Measurements from ENCODE around the gene PLEKHG2.
"Not testable (repeated sequence)": the region's sequence is repeated elsewhere in the genome, so short reads cannot be mapped to it uniquely, and the experiment has no call there.

Gene PLEKHG2, protein sequence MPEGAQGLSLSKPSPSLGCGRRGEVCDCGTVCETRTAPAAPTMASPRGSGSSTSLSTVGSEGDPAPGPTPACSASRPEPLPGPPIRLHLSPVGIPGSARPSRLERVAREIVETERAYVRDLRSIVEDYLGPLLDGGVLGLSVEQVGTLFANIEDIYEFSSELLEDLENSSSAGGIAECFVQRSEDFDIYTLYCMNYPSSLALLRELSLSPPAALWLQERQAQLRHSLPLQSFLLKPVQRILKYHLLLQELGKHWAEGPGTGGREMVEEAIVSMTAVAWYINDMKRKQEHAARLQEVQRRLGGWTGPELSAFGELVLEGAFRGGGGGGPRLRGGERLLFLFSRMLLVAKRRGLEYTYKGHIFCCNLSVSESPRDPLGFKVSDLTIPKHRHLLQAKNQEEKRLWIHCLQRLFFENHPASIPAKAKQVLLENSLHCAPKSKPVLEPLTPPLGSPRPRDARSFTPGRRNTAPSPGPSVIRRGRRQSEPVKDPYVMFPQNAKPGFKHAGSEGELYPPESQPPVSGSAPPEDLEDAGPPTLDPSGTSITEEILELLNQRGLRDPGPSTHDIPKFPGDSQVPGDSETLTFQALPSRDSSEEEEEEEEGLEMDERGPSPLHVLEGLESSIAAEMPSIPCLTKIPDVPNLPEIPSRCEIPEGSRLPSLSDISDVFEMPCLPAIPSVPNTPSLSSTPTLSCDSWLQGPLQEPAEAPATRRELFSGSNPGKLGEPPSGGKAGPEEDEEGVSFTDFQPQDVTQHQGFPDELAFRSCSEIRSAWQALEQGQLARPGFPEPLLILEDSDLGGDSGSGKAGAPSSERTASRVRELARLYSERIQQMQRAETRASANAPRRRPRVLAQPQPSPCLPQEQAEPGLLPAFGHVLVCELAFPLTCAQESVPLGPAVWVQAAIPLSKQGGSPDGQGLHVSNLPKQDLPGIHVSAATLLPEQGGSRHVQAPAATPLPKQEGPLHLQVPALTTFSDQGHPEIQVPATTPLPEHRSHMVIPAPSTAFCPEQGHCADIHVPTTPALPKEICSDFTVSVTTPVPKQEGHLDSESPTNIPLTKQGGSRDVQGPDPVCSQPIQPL (N-terminal part only)

GRCh38 chr19:39412100-39412866, at the start of gene PLEKHG2:
TSS of gene PLEKHG2 (plus strand) at chr19:39412669. CDS start at chr19:39414087, 1,418 bp downstream.
- no peaks in the 10 kb centered on the region for H3K9me3 Mint-ChIP-seq
- peak within 1 kb of the TSS; percentile 96 for H3K27ac Mint-ChIP-seq
- peaks cover 36% of the 10 kb centered on the region for H3K4me1 Mint-ChIP-seq (ENCODE audit: low read depth)
- peaks cover 22% of the 10 kb centered on the region for H3K36me3 Mint-ChIP-seq (ENCODE audit: low read depth)
- peak within 1 kb of the TSS; percentile 91 for H3K4me3 Mint-ChIP-seq
- H3K27me3 Mint-ChIP-seq (ENCODE audit: low read depth): no peaks in the 10 kb centered on the region

DNA sequence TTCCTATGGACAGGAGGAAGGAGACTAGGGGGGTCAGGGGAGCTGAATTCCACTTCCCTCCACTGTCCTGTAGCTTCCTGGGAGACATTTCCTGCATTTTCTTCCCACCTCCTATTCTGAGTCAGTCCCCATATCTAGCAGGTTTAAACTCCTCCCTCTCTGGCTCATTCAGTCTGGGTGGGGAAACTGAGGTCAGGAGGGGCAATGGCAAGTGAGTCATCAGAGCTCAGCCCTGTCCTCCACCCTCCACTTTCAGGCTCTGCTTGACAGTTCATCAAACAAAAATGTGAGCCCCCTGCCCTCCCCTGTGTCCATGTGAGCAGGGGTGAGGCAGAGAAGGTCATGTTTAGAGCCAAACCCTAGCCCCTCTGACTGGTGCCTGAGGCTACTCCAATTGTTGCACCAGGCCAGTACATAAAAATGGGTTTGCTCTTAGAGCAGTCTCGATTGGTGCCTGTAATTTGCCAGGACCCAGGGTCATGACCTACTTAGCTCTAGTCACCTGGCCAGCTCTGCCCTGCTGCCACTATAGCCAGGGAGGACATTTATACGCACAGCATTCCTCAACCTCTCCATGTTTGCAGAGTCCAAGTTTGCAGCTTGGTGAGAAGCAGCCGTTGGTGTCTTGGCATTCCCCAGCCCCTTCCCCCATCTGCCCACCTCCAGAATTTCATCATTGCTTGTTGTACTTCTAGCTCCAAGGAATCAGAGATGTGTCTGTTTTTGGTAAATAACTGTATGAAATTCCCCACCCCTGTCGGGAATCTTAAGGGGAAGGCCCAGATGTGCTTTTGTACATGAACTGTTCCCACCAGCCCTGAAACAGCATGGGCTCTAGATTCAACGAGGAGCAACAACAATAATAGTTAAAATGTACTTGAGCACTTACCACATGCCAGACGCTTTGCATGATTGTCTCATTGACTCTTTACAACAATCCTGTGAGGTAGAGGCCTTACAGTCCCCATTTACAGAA, 49.5 kb upstream of the PLEKHG2 start:
- Mint-ChIP-seq H3K36me3 (ENCODE audit: low read depth) (peaks cover 21% of the 10 kb centered on the region), H3K27ac (no peak overlapping the region), H3K4me1 (ENCODE audit: low read depth) (peaks cover 2% of the 10 kb centered on the region), H3K9me3 (no peaks in the 10 kb centered on the region), H3K27me3 (ENCODE audit: low read depth) (no peaks in the 10 kb centered on the region), H3K4me3 (no peak overlapping the region)

- no peak overlapping the region for H3K4me3 Mint-ChIP-seq
- H3K27me3 Mint-ChIP-seq (ENCODE audit: low read depth): no peaks in the 10 kb centered on the region
- no peaks in the 10 kb centered on the region for H3K9me3 Mint-ChIP-seq
- H3K36me3 Mint-ChIP-seq (ENCODE audit: low read depth): peaks cover 21% of the 10 kb centered on the region
- H3K27ac Mint-ChIP-seq: no peak overlapping the region
- peaks cover 2% of the 10 kb centered on the region for H3K4me1 Mint-ChIP-seq (ENCODE audit: low read depth)
Measured at GRCh38 chr19:39363901-39364457, 48.5 kb upstream of the PLEKHG2 start.

DNA sequence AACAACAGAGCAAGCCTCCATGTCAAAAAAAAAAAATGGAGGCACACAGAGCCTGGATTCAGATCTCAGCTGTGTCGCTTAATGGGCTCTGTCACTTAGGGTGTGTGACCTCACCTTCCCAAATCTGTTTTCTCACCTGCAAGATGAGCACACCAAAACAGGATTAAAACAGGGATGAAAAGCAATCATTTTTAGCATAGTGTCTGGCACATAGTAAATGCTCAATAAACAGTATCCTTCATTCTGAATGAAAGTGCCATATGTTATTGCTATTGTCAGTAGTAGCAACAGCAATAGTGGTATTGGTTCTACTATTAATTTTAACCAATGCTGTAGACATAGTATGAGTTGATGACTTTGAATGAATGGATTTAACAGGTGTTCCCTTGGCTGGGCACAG, 46.9 kb upstream of the PLEKHG2 start:
- Mint-ChIP-seq H3K9me3 (no peaks in the 10 kb centered on the region), H3K4me3 (no peak overlapping the region), H3K27me3 (ENCODE audit: low read depth) (no peaks in the 10 kb centered on the region), H3K36me3 (ENCODE audit: low read depth) (peaks cover 22% of the 10 kb centered on the region), H3K27ac (no peak overlapping the region), H3K4me1 (ENCODE audit: low read depth) (no peaks in the 10 kb centered on the region)

GRCh38 chr19:39369200-39369599, 43.3 kb upstream of the PLEKHG2 start:
- peaks cover 22% of the 10 kb centered on the region for H3K36me3 Mint-ChIP-seq (ENCODE audit: low read depth)

GRCh38 chr19:39370735-39371134, 41.7 kb upstream of the PLEKHG2 start:
- no peak overlapping the region for H3K4me3 Mint-ChIP-seq
- no peaks in the 10 kb centered on the region for H3K27me3 Mint-ChIP-seq (ENCODE audit: low read depth)
- no peaks in the 10 kb centered on the region for H3K9me3 Mint-ChIP-seq
- H3K4me1 Mint-ChIP-seq (ENCODE audit: low read depth): peaks cover 4% of the 10 kb centered on the region
- H3K36me3 Mint-ChIP-seq (ENCODE audit: low read depth): peaks cover 23% of the 10 kb centered on the region
- H3K27ac Mint-ChIP-seq: no peak overlapping the region

More at GRCh38 chr19:39369200-39369599, 43.3 kb upstream of the PLEKHG2 start:
- no peak overlapping the region for H3K4me3 Mint-ChIP-seq
- no peak overlapping the region for H3K27ac Mint-ChIP-seq
- no peaks in the 10 kb centered on the region for H3K27me3 Mint-ChIP-seq (ENCODE audit: low read depth)
- H3K4me1 Mint-ChIP-seq (ENCODE audit: low read depth): peaks cover 4% of the 10 kb centered on the region
- H3K9me3 Mint-ChIP-seq: no peaks in the 10 kb centered on the region

DNA sequence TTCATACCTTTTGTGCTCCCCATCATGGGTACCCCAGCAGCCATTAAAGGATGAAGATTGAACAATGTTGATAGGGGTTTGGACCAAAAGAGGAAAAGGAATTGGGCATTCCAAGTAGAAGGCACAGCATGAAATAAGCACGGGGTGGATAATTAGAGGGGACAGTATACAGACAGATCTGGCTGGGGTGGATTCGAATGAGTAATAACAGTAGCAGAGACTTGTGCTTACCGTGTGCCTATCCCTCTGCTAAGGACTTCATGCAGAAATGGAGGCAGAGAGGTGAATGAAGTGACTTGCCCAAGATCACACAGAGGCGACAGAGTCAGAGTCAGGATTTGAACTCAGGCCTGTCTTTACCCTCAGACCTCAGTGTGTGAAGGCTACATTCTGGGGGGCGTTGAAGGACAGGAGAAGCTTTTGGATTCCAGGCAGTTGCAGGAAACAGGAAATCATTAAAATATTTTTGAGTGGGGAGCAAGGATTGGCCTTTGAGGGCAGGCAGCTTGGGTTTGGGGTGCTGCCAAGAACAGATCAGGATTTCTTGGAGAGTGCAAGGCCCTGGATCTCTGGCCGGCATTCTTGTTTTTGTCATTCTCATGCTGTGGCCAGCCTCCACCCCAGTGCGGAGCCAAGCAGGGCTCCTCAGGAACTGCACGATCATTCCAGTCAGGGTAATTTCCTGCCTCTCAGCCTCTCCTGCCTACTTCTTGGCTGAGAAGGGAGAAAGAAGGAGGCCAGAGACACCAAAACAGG, 40.2 kb upstream of the PLEKHG2 start:
- H3K36me3 Mint-ChIP-seq (ENCODE audit: low read depth): peaks cover 31% of the 10 kb centered on the region
- H3K27ac Mint-ChIP-seq: no peak overlapping the region
- H3K9me3 Mint-ChIP-seq: no peaks in the 10 kb centered on the region
- H3K4me3 Mint-ChIP-seq: no peak overlapping the region
- peaks cover 4% of the 10 kb centered on the region for H3K4me1 Mint-ChIP-seq (ENCODE audit: low read depth)
- no peaks in the 10 kb centered on the region for H3K27me3 Mint-ChIP-seq (ENCODE audit: low read depth)

GRCh38 chr19:39372941-39373340, 39.5 kb upstream of the PLEKHG2 start:
- Mint-ChIP-seq H3K27me3 (ENCODE audit: low read depth) (no peaks in the 10 kb centered on the region), H3K9me3 (no peaks in the 10 kb centered on the region), H3K4me3 (no peak overlapping the region), H3K4me1 (ENCODE audit: low read depth) (peaks cover 4% of the 10 kb centered on the region), H3K36me3 (ENCODE audit: low read depth) (peaks cover 35% of the 10 kb centered on the region), H3K27ac (no peak overlapping the region)

DNA sequence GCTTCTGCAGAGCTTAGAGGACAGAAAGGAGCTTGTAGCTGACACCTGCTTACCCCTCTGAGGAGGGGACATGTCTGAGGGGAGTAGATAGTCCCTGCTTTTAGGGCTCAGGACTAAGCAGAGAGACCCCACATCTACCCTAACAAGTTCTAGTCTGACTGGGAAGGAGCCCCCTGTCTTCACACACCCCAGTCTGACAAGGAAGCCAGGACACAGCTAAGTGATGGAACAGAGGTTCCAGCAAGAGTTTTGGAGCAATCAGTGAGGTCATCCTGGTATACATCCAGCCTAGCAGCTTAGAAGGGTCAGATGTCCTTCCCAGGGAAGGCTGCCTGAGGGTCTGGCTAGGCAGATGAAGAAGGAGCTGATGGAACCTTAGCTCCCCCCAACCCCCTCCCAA, 36.5 kb upstream of the PLEKHG2 start:
- H3K36me3 Mint-ChIP-seq (ENCODE audit: low read depth): peaks cover 44% of the 10 kb centered on the region
- H3K4me1 Mint-ChIP-seq (ENCODE audit: low read depth): peaks cover 4% of the 10 kb centered on the region
- no peak overlapping the region for H3K27ac Mint-ChIP-seq
- H3K9me3 Mint-ChIP-seq: no peaks in the 10 kb centered on the region
- H3K4me3 Mint-ChIP-seq: no peak overlapping the region
- no peaks in the 10 kb centered on the region for H3K27me3 Mint-ChIP-seq (ENCODE audit: low read depth)

DNA sequence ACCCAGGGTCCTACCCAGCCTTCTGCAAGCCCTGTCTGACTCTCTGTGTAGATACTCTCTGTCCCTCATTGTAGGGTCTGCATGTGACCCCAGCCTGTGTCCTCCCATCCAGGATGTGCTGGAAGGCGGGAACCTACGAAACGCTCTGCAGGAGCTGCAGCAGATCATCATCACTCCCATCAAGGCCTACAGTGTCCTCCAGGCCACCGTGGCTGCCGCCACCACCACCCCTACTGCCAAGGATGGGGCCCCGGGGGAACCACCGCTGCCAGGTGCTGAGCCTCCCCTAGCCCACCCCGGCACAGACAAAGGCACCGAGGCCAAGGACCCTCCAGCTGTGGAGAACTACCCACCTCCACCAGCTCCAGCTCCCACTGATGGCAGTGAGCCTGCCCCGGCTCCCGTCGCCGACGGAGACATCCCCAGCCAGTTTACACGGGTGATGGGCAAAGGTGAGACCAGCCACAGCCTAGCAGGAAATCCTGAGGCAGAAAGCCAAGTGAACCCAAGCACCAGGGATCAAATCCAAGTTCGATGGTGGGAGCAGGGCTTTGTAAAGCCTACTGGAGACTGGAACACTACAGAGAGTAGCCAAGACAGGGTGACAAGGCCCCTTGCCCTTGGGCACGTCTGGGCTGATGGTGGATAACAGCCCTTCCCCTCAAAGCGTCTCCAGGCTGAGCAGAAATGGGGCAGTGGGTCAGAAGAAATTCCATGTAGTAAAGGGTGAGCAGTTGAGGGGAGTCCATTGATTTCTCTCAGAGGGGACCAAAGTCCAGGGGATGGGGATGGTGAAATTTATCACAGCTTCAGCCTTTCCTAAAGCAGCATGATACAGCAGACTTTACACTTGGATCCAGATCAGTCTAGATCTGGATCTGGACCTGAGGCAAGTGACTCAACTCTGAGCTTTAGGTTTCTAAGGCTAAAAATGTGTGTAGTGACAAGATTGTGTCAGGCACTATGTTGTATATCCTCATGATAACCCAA, 34.8 kb upstream of the PLEKHG2 start:
- Mint-ChIP-seq H3K36me3 (ENCODE audit: low read depth) (peaks cover 53% of the 10 kb centered on the region), H3K27me3 (ENCODE audit: low read depth) (no peaks in the 10 kb centered on the region), H3K4me1 (ENCODE audit: low read depth) (no peaks in the 10 kb centered on the region), H3K9me3 (no peaks in the 10 kb centered on the region), H3K27ac (no peak overlapping the region), H3K4me3 (no peak overlapping the region)

DNA sequence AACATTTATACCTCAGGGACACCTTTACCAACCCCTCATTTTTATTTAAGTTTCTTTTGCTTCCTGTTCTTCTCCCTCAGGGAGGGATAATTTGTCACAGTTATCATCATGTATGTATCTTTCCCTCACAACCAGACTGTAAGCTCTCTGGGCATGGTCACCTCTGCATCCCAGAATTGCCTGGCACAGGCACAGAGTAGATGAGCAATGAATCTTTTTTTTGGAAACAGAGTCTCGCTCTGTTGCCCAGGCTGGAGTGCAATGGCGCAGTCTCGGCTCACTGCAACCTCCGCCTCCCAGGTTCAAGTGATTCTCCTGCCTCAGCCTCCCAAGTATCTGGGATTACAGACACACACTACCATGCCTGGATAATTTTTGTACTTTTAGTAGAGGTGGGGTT, 33.1 kb upstream of the PLEKHG2 start:
- peaks cover 65% of the 10 kb centered on the region for H3K36me3 Mint-ChIP-seq (ENCODE audit: low read depth)
- H3K4me3 Mint-ChIP-seq; H3K27me3 Mint-ChIP-seq (ENCODE audit: low read depth); H3K4me1 Mint-ChIP-seq (ENCODE audit: low read depth); H3K27ac Mint-ChIP-seq; H3K9me3 Mint-ChIP-seq: not testable (repeated sequence)
